Activated CD4-positive, alpha-beta T cell treated with anti-CD3 and anti-CD28 coated beads, Interleukin-2, amount 10 ng/mL, durations not matched to agents 24 days and 14 days (primary cell): ENCODE data around the gene NPAS2. TPM values are rescaled to one million over a fixed set of nuclear protein-coding genes. Genes with fewer than 3 reads are reported as not detected.

Experiments
- DNase-seq: peaks from one replicate; pipeline ENCODE4 v3.0.0; 2022
- H3K27ac Mint-ChIP-seq: one replicate; pipeline ENCODE4 v1.8.0; 2022; ENCODE audit warnings: mild to moderate bottlenecking, mixed read lengths
- H3K27me3 Mint-ChIP-seq: one replicate; pipeline ENCODE4 v1.8.0; 2022; ENCODE audit warnings: mixed read lengths
- H3K36me3 Mint-ChIP-seq: one replicate; pipeline ENCODE4 v1.8.0; 2022; ENCODE audit warnings: low read depth, mild to moderate bottlenecking, mixed read lengths
- H3K4me1 Mint-ChIP-seq: one replicate; pipeline ENCODE4 v1.8.0; 2021; ENCODE audit warnings: mixed read lengths
- H3K4me3 Mint-ChIP-seq: one replicate; pipeline ENCODE4 v1.8.0; 2022; ENCODE audit warnings: mild to moderate bottlenecking, moderate library complexity, mixed read lengths
- H3K9me3 Mint-ChIP-seq: one replicate; pipeline ENCODE4 v1.8.0; 2021; ENCODE audit warnings: mixed read lengths
- intact Hi-C: fragments of 100-400 bp; cut with micrococcal nuclease; formaldehyde crosslinking; loops from one replicate; pipeline ENCODE4 v1.15.1; 2023
- total RNA-seq: library from RNA; stranded (reverse); gene quantifications from 2 replicates; pipeline ENCODE4 v1.2.3, GENCODE V29; 2022

The NPAS2 gene
- total RNA-seq, 1 donor from 2014 or later: 9.1 TPM

GRCh38 chr2:100988630-100989417, 168.9 kb downstream of the NPAS2 start:
- Mint-ChIP-seq H3K27ac (no peak overlapping the region), H3K4me1 (peaks cover 7% of the 10 kb centered on the region), H3K27me3 (peaks cover 2% of the 10 kb centered on the region), H3K4me3 (no peak overlapping the region), H3K9me3 (no peaks in the 10 kb centered on the region), H3K36me3 (no peaks in the 10 kb centered on the region)
- intact Hi-C loops: no loop called here
- no peak for DNase-seq

- no peak for DNase-seq
- no peaks in the 10 kb centered on the region for H3K36me3 Mint-ChIP-seq
- H3K9me3 Mint-ChIP-seq: no peaks in the 10 kb centered on the region
- intact Hi-C loops: no loop called here
- no peak overlapping the region for H3K27ac Mint-ChIP-seq
- no peak overlapping the region for H3K4me3 Mint-ChIP-seq
- peaks cover 2% of the 10 kb centered on the region for H3K27me3 Mint-ChIP-seq
- peaks cover 7% of the 10 kb centered on the region for H3K4me1 Mint-ChIP-seq
Measured at GRCh38 chr2:100989666-100990065, 169.7 kb downstream of the NPAS2 start.

DNA sequence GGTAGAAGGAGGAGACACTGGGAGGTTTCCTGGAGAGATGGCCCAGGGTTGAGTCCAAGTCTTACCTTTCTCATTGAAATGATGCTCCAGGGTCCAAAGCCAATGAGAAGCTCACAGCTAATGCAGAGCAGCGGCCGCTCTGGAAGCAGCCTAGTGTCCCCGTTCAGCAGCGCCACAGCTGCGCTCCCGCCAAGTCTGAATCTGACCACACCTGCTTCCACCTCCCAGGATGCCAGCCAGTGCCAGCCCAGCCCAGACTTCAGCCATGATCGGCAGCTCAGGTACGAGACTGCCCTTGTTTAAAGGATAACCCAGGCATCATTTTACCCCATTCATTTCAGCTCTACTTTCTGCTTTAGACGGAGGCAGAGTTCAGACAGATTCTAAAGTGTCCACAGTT, 170.2 kb downstream of the NPAS2 start:
- intact Hi-C loops: no loop called here
- DNase-seq: no peak
- Mint-ChIP-seq H3K36me3 (no peaks in the 10 kb centered on the region), H3K4me1 (peaks cover 5% of the 10 kb centered on the region), H3K4me3 (no peak overlapping the region), H3K27ac (no peak overlapping the region), H3K9me3 (no peaks in the 10 kb centered on the region), H3K27me3 (no peaks in the 10 kb centered on the region)

GRCh38 chr2:100990650-100991403, 170.9 kb downstream of the NPAS2 start:
- no peaks in the 10 kb centered on the region for H3K9me3 Mint-ChIP-seq
- H3K36me3 Mint-ChIP-seq: no peaks in the 10 kb centered on the region
- H3K4me1 Mint-ChIP-seq: peaks cover 5% of the 10 kb centered on the region
- intact Hi-C loops: no loop called here
- H3K4me3 Mint-ChIP-seq: no peak overlapping the region
- no peak overlapping the region for H3K27ac Mint-ChIP-seq
- H3K27me3 Mint-ChIP-seq: no peaks in the 10 kb centered on the region
- DNase-seq: no peak

- no peak for DNase-seq
- no peak overlapping the region for H3K27ac Mint-ChIP-seq
- peaks cover 5% of the 10 kb centered on the region for H3K4me1 Mint-ChIP-seq
- no peaks in the 10 kb centered on the region for H3K36me3 Mint-ChIP-seq
- intact Hi-C loops: no loop called here
- H3K9me3 Mint-ChIP-seq: no peaks in the 10 kb centered on the region
- no peaks in the 10 kb centered on the region for H3K27me3 Mint-ChIP-seq
- H3K4me3 Mint-ChIP-seq: no peak overlapping the region
Measured at GRCh38 chr2:100991404-100991773, 171.4 kb downstream of the NPAS2 start.

DNA sequence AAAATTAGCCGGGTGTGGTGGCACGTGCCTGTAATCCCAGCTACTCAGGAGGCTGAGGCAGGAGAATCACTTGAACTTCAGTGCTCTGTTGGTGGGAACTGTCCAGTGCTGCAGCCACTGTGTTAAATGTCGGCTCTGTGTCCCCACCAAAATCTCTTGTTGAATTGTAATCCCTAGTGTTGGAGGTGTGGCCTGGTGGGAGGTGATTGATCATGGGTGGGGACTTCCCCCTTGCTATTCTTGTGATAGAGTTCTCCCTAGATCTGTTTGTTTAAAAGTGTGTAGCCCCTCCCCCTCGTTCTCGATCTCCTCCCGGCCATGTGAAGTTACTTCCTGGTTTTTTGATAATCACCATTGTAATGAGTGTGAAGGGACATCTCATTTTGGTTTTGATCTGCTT, 172.3 kb downstream of the NPAS2 start:
- Mint-ChIP-seq H3K27me3 (no peaks in the 10 kb centered on the region), H3K9me3 (no peaks in the 10 kb centered on the region), H3K4me3 (no peak overlapping the region), H3K4me1 (peaks cover 5% of the 10 kb centered on the region), H3K27ac (no peak overlapping the region), H3K36me3 (no peaks in the 10 kb centered on the region)
- DNase-seq: no peak
- intact Hi-C loops: no loop called here

- Mint-ChIP-seq H3K4me3 (no peak overlapping the region), H3K9me3 (no peaks in the 10 kb centered on the region), H3K4me1 (peaks cover 5% of the 10 kb centered on the region), H3K27ac (no peak overlapping the region), H3K27me3 (no peaks in the 10 kb centered on the region), H3K36me3 (no peaks in the 10 kb centered on the region)
- intact Hi-C loops: no loop called here
- no peak for DNase-seq
Measured at GRCh38 chr2:100993294-100993693, 173.4 kb downstream of the NPAS2 start.

DNA sequence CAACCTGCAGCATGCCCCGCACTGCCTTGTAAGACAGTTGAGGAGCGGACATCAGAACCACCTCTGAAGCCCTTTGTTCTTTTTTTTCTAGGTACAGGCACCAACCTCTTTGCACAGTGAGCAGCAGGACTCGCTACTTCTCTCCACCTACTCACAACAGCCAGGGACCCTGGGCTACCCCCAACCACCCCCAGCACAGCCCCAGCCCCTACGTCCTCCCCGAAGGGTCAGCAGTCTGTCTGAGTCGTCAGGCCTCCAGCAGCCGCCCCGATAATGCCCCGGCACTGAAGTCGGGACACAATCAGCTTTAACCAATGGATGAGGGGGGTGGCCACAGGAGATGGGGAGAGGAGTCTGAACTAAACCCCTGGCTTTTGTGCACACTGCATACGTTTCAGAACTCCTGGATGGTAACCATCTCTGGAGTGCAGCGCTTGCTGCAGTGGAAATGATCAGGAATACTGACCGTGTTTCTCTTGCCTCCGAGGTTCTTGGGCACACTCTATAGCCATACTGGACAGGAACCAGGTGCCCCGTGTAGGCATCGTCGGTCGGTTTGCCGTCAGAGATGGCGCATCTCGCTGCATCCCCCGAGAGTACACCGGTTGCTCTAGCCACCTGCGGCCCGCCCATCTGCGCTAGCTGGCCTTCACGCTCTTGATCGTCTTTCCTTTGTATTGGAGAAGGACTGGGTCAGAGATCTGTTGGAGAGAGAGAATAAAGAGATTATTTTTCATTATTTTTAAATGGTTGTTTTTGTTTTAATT, 175.6 kb downstream of the NPAS2 start:
- peaks cover 5% of the 10 kb centered on the region for H3K4me1 Mint-ChIP-seq
- no peaks in the 10 kb centered on the region for H3K9me3 Mint-ChIP-seq
- intact Hi-C loops: no loop called here
- no peak overlapping the region for H3K4me3 Mint-ChIP-seq
- H3K36me3 Mint-ChIP-seq: no peaks in the 10 kb centered on the region
- H3K27me3 Mint-ChIP-seq: no peaks in the 10 kb centered on the region
- no peak for DNase-seq
- H3K27ac Mint-ChIP-seq: no peak overlapping the region

- no peak overlapping the region for H3K27ac Mint-ChIP-seq
- intact Hi-C loops: no loop called here
- H3K4me1 Mint-ChIP-seq: peaks cover 10% of the 10 kb centered on the region
Measured at GRCh38 chr2:100997509-100998234, 177.7 kb downstream of the NPAS2 start.

DNA sequence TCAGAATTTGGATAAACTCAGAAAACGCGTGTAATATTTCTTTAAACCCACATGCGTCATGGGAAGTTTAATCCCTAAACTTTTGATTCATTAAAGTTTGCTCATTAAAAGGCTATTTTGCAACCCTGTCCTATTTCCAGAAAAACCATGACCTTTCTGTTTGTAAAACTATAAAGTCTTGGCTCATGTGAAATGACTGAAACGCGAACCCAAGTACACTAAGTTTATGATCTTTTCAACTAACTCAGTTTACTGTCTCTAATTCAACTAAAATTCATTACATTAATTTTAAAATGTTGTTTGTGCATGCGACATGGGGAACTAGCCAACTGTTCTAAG, 178.3 kb downstream of the NPAS2 start:
- Mint-ChIP-seq H3K4me1 (peaks cover 15% of the 10 kb centered on the region), H3K27me3 (no peaks in the 10 kb centered on the region), H3K27ac (no peak overlapping the region), H3K36me3 (peaks cover 11% of the 10 kb centered on the region), H3K4me3 (no peak overlapping the region), H3K9me3 (no peaks in the 10 kb centered on the region)
- DNase-seq: no peak
- intact Hi-C loops: no loop called here

More at GRCh38 chr2:100997509-100998234, 177.7 kb downstream of the NPAS2 start:
- Mint-ChIP-seq H3K36me3 (peaks cover 6% of the 10 kb centered on the region), H3K27me3 (no peaks in the 10 kb centered on the region), H3K4me3 (no peak overlapping the region), H3K9me3 (no peaks in the 10 kb centered on the region)
- no peak for DNase-seq

DNA sequence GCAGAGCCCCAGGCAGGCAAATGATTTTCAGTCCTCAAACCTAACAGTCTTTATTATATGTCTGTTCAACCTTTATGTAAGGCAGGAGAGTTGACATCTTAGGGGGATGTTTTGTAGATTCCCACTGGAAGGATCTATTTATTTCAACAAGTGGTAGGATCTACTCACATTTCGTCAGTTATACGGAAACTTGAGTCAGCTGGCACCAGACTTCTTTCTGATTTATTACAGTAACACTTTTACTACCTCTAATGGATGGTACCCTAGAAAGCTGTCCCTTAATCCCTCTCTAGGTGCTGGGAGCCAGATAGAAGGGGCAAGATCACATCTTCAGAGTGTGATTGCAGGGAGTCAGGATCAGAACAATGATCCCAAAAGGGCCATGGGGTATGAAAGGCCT, 180.1 kb downstream of the NPAS2 start:
- no peaks in the 10 kb centered on the region for H3K27me3 Mint-ChIP-seq
- peaks cover 29% of the 10 kb centered on the region for H3K36me3 Mint-ChIP-seq
- no peaks in the 10 kb centered on the region for H3K9me3 Mint-ChIP-seq
- no peak overlapping the region for H3K27ac Mint-ChIP-seq
- intact Hi-C loops: loop anchor here (5.0 to 10.0 kb wide), 5 partner anchors 152 to 1815 kb away; partner anchors contain the start of genes MITD1, MRPL30 and TBC1D8
- peaks cover 33% of the 10 kb centered on the region for H3K4me1 Mint-ChIP-seq
- H3K4me3 Mint-ChIP-seq: no peak overlapping the region
- DNase-seq: no peak

GRCh38 chr2:101001691-101002561, 182.0 kb downstream of the NPAS2 start, which contains the start of gene RPL31:
Gene RPL31, plus strand, starts transcription at chr2:101002289. Its CDS starts 413 bp downstream, at chr2:101002702.
- Mint-ChIP-seq H3K4me3 (peak within 1 kb of the TSS; percentile 100), H3K36me3 (peaks cover 47% of the 10 kb centered on the region), H3K4me1 (peaks cover 46% of the 10 kb centered on the region), H3K27ac (peak within 1 kb of the TSS; percentile 96), H3K9me3 (no peaks in the 10 kb centered on the region), H3K27me3 (no peaks in the 10 kb centered on the region)
- intact Hi-C loops: loop anchor here (1.0 to 10.0 kb wide), 8 partner anchors 150 to 1817 kb away; partner anchors contain the start of genes CNOT11, MITD1, MRPL30 and PDCL3
- peak; percentile 99 for DNase-seq
